Activated CD4-positive, CD25-positive, alpha-beta regulatory T cell treated with anti-CD3 and anti-CD28 coated beads, Interleukin-2, amount 50 U/mL, for 16 hours (primary cell): Measurements from ENCODE around the gene CCDC92B.
"Not testable (repeated sequence)": the region's sequence is repeated elsewhere in the genome, so short reads cannot be mapped to it uniquely, and the experiment has no call there.

Experiments
- DNase-seq: peaks from one replicate; pipeline ENCODE4 v3.0.0-alpha.2; 2020; ENCODE audit warnings: low read depth, low spot score

The CCDC92B gene

GRCh38 chr17:2703606-2704005 lies 45.8 kb downstream of the CCDC92B start:
- no peak for DNase-seq

DNA sequence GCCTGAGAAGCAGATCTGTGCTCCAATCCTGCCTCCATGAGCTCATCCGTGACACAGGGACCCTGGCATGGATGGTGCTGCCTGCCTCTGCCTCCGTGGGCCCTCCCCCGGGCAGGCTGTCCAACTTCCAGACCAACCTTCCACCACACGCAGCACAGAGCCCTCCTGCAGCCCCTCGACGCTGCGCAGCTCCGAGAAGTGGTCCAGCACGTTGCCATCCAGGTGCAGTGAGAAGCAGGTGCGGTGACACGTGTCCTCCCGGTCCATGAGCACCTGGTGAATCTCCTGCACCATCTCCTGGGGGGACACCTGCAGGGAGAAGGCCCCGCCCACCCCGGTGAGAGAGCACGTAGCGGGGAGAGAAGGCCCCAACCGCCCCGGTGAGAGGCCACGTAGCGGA lies 46.3 kb downstream of the CCDC92B start:
- DNase-seq: no peak

GRCh38 chr17:2701996-2702741 lies 47.3 kb downstream of the CCDC92B start:
- DNase-seq: no peak

- DNase-seq: no peak
These were observed 48.1 kb downstream of the CCDC92B start for GRCh38 chr17:2701161-2701995.

DNA sequence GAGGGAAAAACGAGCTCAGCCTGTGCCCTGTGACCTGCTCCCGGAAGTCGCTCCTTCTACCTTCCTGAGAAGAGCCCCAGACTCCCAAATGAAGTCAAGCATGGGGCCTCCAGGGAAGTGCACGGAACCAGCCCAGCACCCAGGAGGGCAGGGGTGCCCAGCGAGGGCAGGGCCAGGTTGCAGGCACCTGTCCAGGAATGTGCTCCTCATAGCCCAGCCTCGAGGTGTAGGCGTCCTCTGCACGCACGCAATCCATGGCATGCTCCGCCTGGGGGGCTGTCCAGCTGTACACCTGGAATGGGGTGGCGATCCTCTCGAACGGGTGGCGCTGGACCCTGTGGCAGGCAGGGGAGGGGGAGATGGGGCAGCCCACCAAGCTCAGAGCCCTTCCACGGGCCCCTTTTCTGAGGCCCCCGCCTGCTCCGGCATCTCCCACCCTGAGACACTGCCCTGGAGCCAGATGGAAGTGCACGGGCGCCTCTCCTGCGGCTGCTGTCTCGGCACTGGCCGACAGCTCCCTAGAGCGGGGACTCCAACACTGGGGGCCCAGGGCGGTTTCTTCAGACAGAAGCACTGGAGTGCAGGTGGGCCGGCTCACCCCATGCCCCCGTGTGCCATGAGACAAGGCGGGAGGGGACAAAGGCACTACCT lies 48.8 kb downstream of the CCDC92B start:
- no peak for DNase-seq

DNA sequence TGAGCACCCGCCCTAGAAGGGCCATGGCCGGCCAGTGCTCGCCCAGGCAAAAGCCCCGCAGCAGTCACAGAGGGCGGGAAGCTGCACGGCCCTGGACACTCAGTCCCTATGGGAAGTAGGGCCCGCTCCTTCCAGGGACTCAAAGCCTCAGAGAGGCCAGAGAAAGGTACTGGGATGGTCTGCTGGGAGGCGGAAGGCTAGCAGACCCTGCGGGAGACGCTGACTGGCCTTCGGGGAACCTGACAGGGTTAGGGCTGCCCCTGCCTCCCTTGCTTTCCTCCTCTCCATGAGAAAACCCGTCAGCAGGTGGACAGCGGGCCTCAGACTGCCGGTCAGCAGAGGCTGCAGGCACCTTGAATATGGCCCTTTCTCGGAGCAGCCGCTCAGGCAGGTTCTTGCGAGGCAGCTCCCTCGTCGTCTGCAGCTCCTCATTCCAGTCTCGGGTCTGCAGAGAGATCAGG lies 49.4 kb downstream of the CCDC92B start:
- DNase-seq: no peak

GRCh38 chr17:2699216-2699805 lies 50.1 kb downstream of the CCDC92B start:
- not testable (repeated sequence) for DNase-seq

DNA sequence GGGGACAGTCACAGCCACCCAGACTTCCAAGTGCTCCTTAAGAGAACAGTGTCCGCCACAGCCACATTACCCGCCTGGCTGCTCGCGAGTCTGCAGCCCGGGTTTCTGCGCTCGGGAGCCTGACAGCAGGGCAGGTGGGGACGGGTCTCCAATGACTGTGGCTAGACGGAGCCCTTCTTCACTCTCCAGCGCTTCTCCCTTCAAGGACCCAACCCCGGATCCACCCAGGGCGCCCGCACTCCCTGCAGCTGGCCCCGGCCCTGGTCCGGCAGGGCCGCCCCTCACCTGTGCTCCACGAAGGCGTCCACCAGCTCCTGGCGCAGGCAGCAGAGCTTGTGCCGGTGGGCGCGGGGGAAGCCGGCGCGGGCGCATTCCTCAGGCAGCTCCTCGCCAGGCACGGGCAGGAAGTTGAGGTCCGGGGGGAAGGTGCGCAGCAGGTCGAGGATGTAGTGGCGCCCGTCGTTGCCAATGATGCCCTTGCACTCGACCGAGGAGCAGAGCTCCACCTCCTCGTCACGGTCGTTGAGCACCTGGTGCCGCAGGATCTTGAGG lies 51.8 kb downstream of the CCDC92B start:
- DNase-seq: no peak

DNA sequence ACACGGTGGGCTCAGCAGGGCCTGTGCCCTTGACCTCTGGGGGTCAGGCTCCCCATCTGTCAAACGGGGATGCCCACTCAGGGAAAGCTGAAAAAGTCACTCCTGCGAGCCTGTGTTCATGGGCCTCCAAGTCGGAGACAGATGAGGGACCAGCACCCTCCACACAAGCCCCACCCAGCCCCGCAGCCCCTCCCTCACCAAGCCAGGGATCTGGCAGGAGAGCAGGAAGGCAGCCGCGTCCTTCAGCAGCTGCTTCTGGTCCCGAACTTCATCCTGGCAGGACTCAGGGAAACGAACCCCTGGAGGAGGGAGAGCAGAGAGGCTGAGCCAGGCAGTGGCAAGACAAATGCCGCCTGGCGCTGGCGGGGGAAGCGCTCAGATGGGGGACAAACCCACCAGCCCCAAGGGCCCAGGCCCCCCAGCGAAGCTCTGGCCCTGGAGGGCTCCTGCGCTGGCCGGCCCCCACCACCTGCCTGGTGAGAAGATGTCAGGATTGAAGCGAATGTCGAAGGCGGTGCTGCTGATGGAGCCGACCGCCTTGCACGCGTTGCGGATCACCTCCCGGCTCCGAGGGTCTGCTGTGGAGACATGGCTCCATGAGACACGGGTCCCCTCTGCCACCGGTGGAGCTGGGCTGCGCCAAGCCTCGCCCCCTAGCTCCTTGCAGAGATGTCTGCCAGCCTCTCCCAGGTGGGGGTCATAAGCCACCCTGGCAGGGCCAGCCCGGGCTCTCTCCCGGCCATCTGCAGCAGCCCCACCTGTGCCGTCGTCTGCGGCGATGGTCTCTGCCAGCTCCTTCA lies 53.3 kb downstream of the CCDC92B start:
- DNase-seq: no peak

DNA sequence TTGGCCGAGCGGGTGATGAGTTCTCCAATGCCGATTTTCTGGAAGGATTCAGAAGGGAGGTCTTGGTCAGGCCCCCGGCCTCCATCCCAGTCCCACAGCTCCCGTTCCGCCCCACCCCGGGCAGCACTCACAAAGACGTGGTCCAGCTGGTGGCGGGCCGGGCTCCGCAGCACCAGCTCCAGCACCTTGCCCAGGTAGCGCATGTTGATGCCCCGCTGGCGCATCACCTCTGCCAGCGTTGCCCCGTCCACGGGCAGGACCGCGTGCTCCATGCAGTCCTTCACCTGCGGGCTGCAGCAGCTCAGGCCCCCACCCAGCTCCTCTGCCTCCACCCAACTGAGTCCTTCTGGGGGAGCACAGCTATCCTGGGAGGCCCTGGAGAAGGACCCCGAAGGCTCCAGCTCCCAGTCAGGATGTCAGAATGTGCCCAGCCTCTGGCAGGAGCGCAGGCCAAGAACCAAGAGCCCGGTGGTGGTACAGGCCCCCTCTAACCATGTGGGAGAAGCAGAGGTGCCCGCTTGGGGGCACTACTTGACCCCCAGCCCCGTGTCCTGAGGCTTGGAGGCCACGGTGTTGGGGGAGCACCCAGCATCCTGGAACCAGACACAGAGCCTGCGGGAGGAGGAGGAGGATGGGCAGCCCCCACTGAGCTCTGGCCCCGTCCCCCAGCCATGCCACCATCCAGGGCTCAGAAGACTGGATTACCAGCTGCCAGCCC lies 54.0 kb downstream of the CCDC92B start:
- no peak for DNase-seq

DNA sequence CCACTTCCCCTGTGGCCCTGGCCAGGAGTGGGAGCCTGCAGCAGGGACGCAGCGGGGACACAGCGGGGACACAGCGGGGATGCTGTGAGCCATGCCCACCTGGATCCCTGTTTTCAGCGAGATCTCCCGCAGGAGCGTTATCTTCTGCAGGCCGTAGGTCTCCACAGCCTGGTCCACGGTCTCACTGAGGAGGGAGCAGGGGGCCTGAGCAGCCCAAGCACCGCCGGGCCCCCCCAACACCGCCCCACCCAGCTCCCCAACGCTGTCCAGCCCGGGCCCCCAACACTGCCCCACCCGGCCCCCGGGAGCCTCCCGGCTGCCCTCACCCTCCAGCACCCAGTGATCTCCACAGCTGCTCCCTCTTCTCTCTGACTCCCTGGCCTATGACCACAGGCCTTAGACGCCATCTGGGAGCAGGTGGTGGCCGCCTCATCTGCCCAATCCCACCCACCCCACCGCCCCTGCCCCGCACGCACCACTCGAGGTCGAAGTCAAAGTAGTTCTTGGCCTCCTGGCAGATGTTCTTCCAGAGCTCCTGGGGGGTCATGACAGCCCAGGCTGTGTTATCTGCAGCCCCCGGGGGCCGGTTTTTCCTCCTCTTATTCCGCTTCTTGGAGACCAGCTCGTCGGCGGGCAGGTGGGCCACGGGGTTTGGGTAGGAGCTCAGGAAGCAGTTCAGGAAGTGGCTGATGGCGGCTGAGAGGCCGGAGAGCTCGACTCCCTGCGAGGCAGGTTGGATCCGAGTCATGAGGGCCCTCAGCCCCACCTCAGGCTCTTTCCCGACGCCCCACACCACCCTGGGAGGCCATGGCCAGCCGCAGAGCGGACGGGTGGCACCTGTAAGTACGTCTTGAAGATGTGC lies 54.8 kb downstream of the CCDC92B start:
- DNase-seq: no peak

DNA sequence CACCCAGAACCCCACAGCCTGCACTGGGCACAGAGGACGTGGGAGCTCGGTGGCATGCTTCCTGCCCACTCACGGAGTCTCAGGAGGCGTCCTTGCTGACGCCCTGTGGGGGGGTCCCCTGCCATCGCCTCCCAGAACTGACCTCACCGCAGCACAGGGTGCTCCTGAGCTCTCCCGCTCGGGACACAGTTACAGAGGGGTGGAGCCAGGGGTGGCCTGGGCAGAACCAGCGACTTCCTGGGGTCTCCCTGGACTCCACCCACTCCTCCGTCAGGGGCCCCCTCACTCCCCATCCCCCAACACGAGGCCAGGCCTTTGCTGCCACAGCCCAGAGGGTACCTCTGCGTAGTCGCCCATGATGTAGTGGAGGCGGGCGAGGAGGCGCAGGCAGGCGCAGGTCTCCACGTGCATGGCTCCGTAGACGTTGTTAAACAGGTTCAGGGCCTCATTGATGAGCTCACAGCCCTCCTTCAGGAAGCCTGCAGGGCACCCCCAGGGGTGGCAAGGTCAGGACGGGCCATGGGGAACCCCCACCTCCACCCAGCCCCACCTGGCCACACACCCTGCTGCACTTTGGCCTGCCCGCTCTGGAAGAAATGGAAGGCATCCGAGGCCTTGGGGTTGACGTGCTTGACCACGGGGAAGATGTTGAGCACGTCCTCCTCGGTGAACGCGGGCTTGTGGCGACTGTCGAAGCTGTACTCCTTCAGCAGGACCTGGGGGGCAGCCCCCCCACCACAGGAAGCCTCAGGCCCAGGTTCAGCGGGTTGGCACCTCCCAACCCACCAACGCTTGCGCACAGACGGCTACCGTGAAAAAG lies 55.7 kb downstream of the CCDC92B start:
- DNase-seq: no peak

- no peak for DNase-seq
These were observed 56.7 kb downstream of the CCDC92B start for GRCh38 chr17:2692781-2693135.

DNA sequence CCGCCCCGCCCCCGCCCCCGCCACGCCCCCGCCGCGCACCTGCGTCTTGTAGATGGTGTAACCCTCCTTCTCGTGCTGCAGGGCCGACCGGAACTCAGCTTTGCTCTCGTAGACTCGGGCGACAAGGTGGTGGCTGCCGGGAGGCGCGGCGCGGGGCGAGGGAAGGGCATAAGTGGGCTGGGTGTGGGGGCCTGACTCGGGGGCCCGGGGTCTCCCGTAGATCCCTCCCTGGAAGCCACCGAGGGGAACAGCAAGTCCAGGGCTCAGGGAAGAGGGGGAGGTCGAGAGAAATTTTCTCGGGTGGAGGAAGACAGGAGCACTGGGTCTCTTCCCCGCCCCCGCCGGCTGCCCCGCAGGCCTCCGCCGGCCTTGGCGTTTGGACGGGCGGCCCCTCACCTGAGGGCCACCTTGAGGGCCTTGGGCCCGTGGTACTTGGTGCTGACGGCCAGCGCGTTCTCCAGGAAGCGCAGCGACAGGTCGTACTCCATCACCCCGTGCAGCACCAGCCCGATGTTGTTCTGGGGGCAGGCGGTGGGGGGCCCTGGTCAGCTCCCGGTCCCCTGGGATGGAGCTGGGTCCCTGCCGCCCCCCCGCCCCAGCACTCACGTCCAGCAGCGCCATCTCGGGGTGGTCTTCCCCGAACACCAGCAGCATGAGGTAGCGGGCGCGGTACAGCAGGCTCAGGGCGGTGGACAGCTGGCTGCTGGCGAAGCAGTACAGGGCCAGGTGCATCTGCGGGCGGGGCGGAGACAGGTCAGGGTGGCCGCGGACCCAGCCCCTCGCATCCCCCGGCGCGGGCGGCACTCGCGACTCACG lies 57.3 kb downstream of the CCDC92B start:
- no peak for DNase-seq

GRCh38 chr17:2691069-2691871 lies 58.2 kb downstream of the CCDC92B start:
- DNase-seq: no peak

- DNase-seq: no peak
These were observed 59.0 kb downstream of the CCDC92B start for GRCh38 chr17:2690165-2691068.
